SK-N-SH (cell line): ENCODE results near the gene ZIC1. TPM values are rescaled to one million over a fixed set of nuclear protein-coding genes. Genes with fewer than 3 reads are reported as not detected.

Source experiments
- CTCF ChIA-PET: fragments of 300-600, 350-600 bp; formaldehyde crosslinking; extraction: SDS; loops from one replicate; lab custom pipeline; 2021; lab: Yijun Ruan, JAX
- POLR2A ChIA-PET: fragments of 350-600 bp; sonication (Branson Sonifier 250); formaldehyde crosslinking; extraction: SDS; loops from one replicate; lab custom pipeline; 2020; ENCODE audit warnings: antibody characterized with exemption, inconsistent platforms; lab: Yijun Ruan, JAX
- DNase-seq: peaks from one replicate; pipeline ENCODE4 v3.0.0; 2012
- H2AFZ ChIP-seq: fragments of 200-600 bp; sonication (generic); 2 replicates; pipeline ENCODE4 v1.8.1; 2016; ENCODE audit warnings: antibody characterized with exemption, mild to moderate bottlenecking, low read depth
- H3F3A ChIP-seq: fragments of 200-600 bp; sonication (generic); replicated peaks from 2 replicates; pipeline ENCODE3; 2016; ENCODE audit warnings: antibody characterized with exemption, mild to moderate bottlenecking; ENCODE audit not compliant: insufficient read depth
- H3K27ac ChIP-seq, 2 experiments: fragments of 200-500 bp in 1 of 2; fragments of 200-600 bp in 1 of 2; sonication (Bioruptor generic) in 1 of 2; sonication (generic), shearing (Covaris generic) in 1 of 2; 2 replicates each; pipeline versions ENCODE4 v1.5.1 to v1.6.1; 2014 to 2016; ENCODE audit warnings: low read depth in 2 of 2, inconsistent platforms in 1 of 2, low read length in 1 of 2, mild to moderate bottlenecking in 1 of 2, mixed read lengths in 1 of 2
- H3K27me3 ChIP-seq: fragments of 200-600 bp; sonication (generic), shearing (Covaris generic); 2 replicates; pipeline ENCODE4 v1.6.1; 2016; ENCODE audit warnings: mixed run types; ENCODE audit not compliant: insufficient read depth
- H3K36me3 ChIP-seq, 2 experiments: fragments of 200-500 bp in 1 of 2; fragments of 200-600 bp in 1 of 2; sonication (Bioruptor generic) in 1 of 2; sonication (generic) in 1 of 2; replicated peaks in 1 of 2; 2 replicates each; pipeline versions ENCODE3 to v1.5.1; 2014 to 2016; ENCODE audit warnings: low read length in 1 of 2, mild to moderate bottlenecking in 1 of 2; ENCODE audit not compliant: insufficient read depth in 2 of 2, control insufficient read depth in 1 of 2
- H3K4me1 ChIP-seq, 2 experiments: fragments of 200-500 bp in 1 of 2; fragments of 200-600 bp in 1 of 2; sonication (Bioruptor generic) in 1 of 2; sonication (generic), shearing (Covaris generic) in 1 of 2; 2 replicates each; pipeline versions ENCODE4 v1.5.1 to v1.6.1; 2014 to 2016; ENCODE audit warnings: low read depth in 1 of 2, low read length in 1 of 2, mixed run types in 1 of 2; ENCODE audit not compliant: insufficient read depth in 2 of 2, control insufficient read depth in 1 of 2
- H3K4me2 ChIP-seq: fragments of 200-600 bp; sonication (generic), shearing (Covaris generic); 2 replicates; pipeline ENCODE4 v1.6.1; 2017; ENCODE audit warnings: mixed run types
- H3K4me3 ChIP-seq, 2 experiments: fragments of 200-500 bp in 1 of 2; fragments of 200-600 bp in 1 of 2; sonication (Bioruptor generic) in 1 of 2; sonication (generic), shearing (Covaris generic) in 1 of 2; 2 replicates each; pipeline versions ENCODE4 v1.5.1 to v1.8.1; 2014 to 2016; ENCODE audit warnings: low read depth in 2 of 2, inconsistent platforms in 1 of 2, low read length in 1 of 2, mild to moderate bottlenecking in 1 of 2, mixed read lengths in 1 of 2, moderate library complexity in 1 of 2
- H3K79me2 ChIP-seq: fragments of 200-600 bp; sonication (generic); 2 replicates; pipeline ENCODE4 v1.8.1; 2017; ENCODE audit warnings: mild to moderate bottlenecking; ENCODE audit not compliant: insufficient read depth
- H3K9ac ChIP-seq: fragments of 200-600 bp; sonication (generic); 2 replicates; pipeline ENCODE4 v1.6.1; 2017; ENCODE audit warnings: mixed run types
- H3K9me2 ChIP-seq: fragments of 200-600 bp; sonication (generic); 2 replicates; pipeline ENCODE4 v1.6.1; 2017; ENCODE audit warnings: mixed run types
- H3K9me3 ChIP-seq: fragments of 200-600 bp; sonication (generic); 2 replicates; pipeline ENCODE4 v1.6.1; 2017; ENCODE audit warnings: mixed run types, mild to moderate bottlenecking, moderate library complexity
- H4K20me1 ChIP-seq: fragments of 200-600 bp; sonication (generic); 2 replicates; pipeline ENCODE4 v1.6.1; 2017; ENCODE audit warnings: mild to moderate bottlenecking, mixed run types; ENCODE audit not compliant: insufficient read depth
- CTCF ChIP-seq: fragments of 200-600 bp; sonication (generic); IDR thresholded peaks from 2 replicates; pipeline ENCODE4 v1.6.1; 2017; ENCODE audit warnings: antibody characterized with exemption, mild to moderate bottlenecking, moderate library complexity
- ELF1 ChIP-seq: IDR thresholded peaks from 2 replicates; pipeline ENCODE4 v1.4.0; 2012
- EP300 ChIP-seq, 2 experiments: IDR thresholded peaks; 2 replicates each; pipeline versions ENCODE4 v1.4.0 to v1.6.1; 2012; ENCODE audit warnings: borderline replicate concordance in 1 of 2, low read depth in 1 of 2, low read length in 1 of 2
- FOSL2 ChIP-seq: IDR thresholded peaks from 2 replicates; pipeline ENCODE4 v1.4.0; 2012; ENCODE audit warnings: low read depth, mild to moderate bottlenecking, moderate library complexity, borderline replicate concordance
- FOXM1 ChIP-seq: IDR thresholded peaks from 2 replicates; pipeline ENCODE4 v1.4.0; 2012; ENCODE audit warnings: low read depth, mild to moderate bottlenecking
- GABPA ChIP-seq: IDR thresholded peaks from 2 replicates; pipeline ENCODE4 v1.4.0; 2012; ENCODE audit warnings: low read depth, mild to moderate bottlenecking
- IRF3 ChIP-seq: fragments of 150-350 bp; IDR thresholded peaks from 2 replicates; pipeline ENCODE4 v1.6.1; 2016; ENCODE audit warnings: mild to moderate bottlenecking, low read depth, low read length
- MAX ChIP-seq: IDR thresholded peaks from 2 replicates; pipeline ENCODE4 v1.4.0; 2012; ENCODE audit warnings: low read depth
- RAD21 ChIP-seq: IDR thresholded peaks from 2 replicates; pipeline ENCODE4 v1.6.1; 2012; ENCODE audit warnings: mild to moderate bottlenecking, low read length
- REST ChIP-seq: IDR thresholded peaks from 2 replicates; pipeline ENCODE4 v1.6.1; 2012; ENCODE audit warnings: mild to moderate bottlenecking, low read depth, low read length, moderate library complexity
- RFX5 ChIP-seq: IDR thresholded peaks from 2 replicates; pipeline ENCODE4 v1.6.1; 2012; ENCODE audit warnings: mild to moderate bottlenecking, improper control_type of control experiment, low read length
- RXRA ChIP-seq: IDR thresholded peaks from 2 replicates; pipeline ENCODE4 v1.4.0; 2012; ENCODE audit warnings: low read depth, mild to moderate bottlenecking, borderline replicate concordance
- SIN3A ChIP-seq: IDR thresholded peaks from 2 replicates; pipeline ENCODE4 v1.6.1; 2012; ENCODE audit warnings: low read depth, mild to moderate bottlenecking, low read length, moderate library complexity, borderline replicate concordance
- TAF1 ChIP-seq: IDR thresholded peaks from 2 replicates; pipeline ENCODE4 v1.6.1; 2012; ENCODE audit warnings: low read depth, mild to moderate bottlenecking, low read length, moderate library complexity, borderline replicate concordance
- TCF12 ChIP-seq: IDR thresholded peaks from 2 replicates; pipeline ENCODE4 v1.4.0; 2012
- TEAD4 ChIP-seq: IDR thresholded peaks from 2 replicates; pipeline ENCODE4 v1.4.0; 2012; ENCODE audit warnings: mild to moderate bottlenecking, borderline replicate concordance; ENCODE audit not compliant: insufficient read depth
- USF2 ChIP-seq: fragments of 150-350 bp; IDR thresholded peaks from 2 replicates; pipeline ENCODE4 v1.6.1; 2017; ENCODE audit warnings: antibody characterized with exemption, low read length, low read depth, borderline replicate concordance
- YY1 ChIP-seq: IDR thresholded peaks from 2 replicates; pipeline ENCODE4 v1.4.0; 2012; ENCODE audit warnings: low read depth, mild to moderate bottlenecking
- ZBTB33 ChIP-seq: IDR thresholded peaks from 2 replicates; pipeline ENCODE4 v1.4.0; 2012; ENCODE audit warnings: low read depth, borderline replicate concordance
- WGBS: methylation state at CpG from one replicate; pipeline ENCODE4 v1.1.6; 2017; ENCODE audit warnings: low lambda C conversion rate; 5-methylcytosine and 5-hydroxymethylcytosine counted together
- polyA plus RNA-seq, 3 experiments: library from polyadenylated mRNA; depleted of rRNA; stranded (reverse); fragments of >200 nt; gene quantifications; 2 replicates each; pipeline ENCODE4 v1.2.3, GENCODE V29; 2012

ZIC1 gene
- polyA plus RNA-seq, 1 of the 3 experiments (the other 2 are of a cell fraction): 16.7 TPM

- Histone ChIP-seq H3K4me2 (no peak overlapping the region), H3K4me1 (no peaks in the 10 kb centered on the region), H3K4me3 (no peak overlapping the region), H3F3A (no peaks in the 10 kb centered on the region), H4K20me1 (no peaks in the 10 kb centered on the region), H3K27me3 (peaks cover 67% of the 10 kb centered on the region), H3K36me3 (no peaks in the 10 kb centered on the region), H3K79me2 (no peaks in the 10 kb centered on the region), H3K9ac (no peak overlapping the region), H2AFZ (no peak overlapping the region), H3K9me2 (no peaks in the 10 kb centered on the region), H3K9me3 (no peaks in the 10 kb centered on the region), H3K27ac (no peak overlapping the region)
- CTCF ChIA-PET: interaction anchor here (1.0 kb wide), 1 partner anchor 11 kb away, joined by 3 read pairs; no protein-coding TSS in a partner anchor
- POLR2A ChIA-PET: no interaction called here
- 0% methylated on average over 1 of the region's 1 CpG for WGBS
- no peak for DNase-seq
- TF ChIP-seq CTCF (no peak), TEAD4 (no peak), GABPA (no peak), FOXM1 (no peak), YY1 (no peak), TCF12 (no peak), EP300 (IDR thresholded peaks at IDR 0.05; ENCODE audit: borderline replicate concordance in 1 of 2, low read depth in 1 of 2, low read length in 1 of 2) (no peak), FOSL2 (no peak), REST (no peak), USF2 (no peak)
Observed at GRCh38 chr3:147367676-147368075, 41.5 kb upstream of the ZIC1 start.

- DNase-seq: no peak
- no peaks in the 10 kb centered on the region for H3K9me3 ChIP-seq
- peaks cover 72% of the 10 kb centered on the region for H3K27me3 ChIP-seq
- no peak overlapping the region for H3K4me3 ChIP-seq
- H3K27ac ChIP-seq: no peak overlapping the region
- no peaks in the 10 kb centered on the region for H3K4me1 ChIP-seq
- no peaks in the 10 kb centered on the region for H3K79me2 ChIP-seq
- H3K9me2 ChIP-seq: no peaks in the 10 kb centered on the region
- WGBS: 3% methylated on average over 2 of the region's 2 CpGs
- H3F3A ChIP-seq: no peaks in the 10 kb centered on the region
- ChIA-PET CTCF (interaction anchor here (1.0 to 1.9 kb wide), 4 partner anchors 11 to 249 kb away, joined by 3 to 8 read pairs (median 4); no protein-coding TSS in a partner anchor), POLR2A (no interaction called here)
- no peaks in the 10 kb centered on the region for H3K36me3 ChIP-seq
- no peak overlapping the region for H3K9ac ChIP-seq
- H4K20me1 ChIP-seq: no peaks in the 10 kb centered on the region
- H3K4me2 ChIP-seq: no peak overlapping the region
- H2AFZ ChIP-seq: no peak overlapping the region
- TF ChIP-seq RFX5 (no peak), SIN3A (no peak), RXRA (no peak), ZBTB33 (no peak), FOSL2 (no peak), RAD21 (no peak), IRF3 (no peak), ELF1 (no peak), MAX (no peak), TAF1 (no peak)
Observed at GRCh38 chr3:147368151-147368550, 41.0 kb upstream of the ZIC1 start.
